K562 (cell line): Measurements from ENCODE around the gene TBC1D25. TPM values are rescaled to one million over a fixed set of nuclear protein-coding genes. Genes with fewer than 3 reads are reported as not detected.

Experiments used
- ATF6 ChIP-seq: sonication (generic); formaldehyde crosslinking; IDR thresholded peaks from 2 replicates; pipeline ENCODE4 v1.4.0; 2020; ENCODE audit warnings: mild to moderate bottlenecking, missing genetic modification reagents
- BACH1 ChIP-seq: fragments of 200-800 bp; sonication (Bioruptor generic); IDR thresholded peaks from 2 replicates; pipeline ENCODE4 v1.6.1; 2016; ENCODE audit warnings: missing genetic modification characterization, missing compliant biosample characterization
- BMI1 ChIP-seq: fragments of 150-350 bp; IDR thresholded peaks from 2 replicates; pipeline ENCODE4 v1.6.1; 2014; ENCODE audit warnings: low read length
- E2F5 ChIP-seq: sonication (generic); formaldehyde crosslinking; IDR thresholded peaks from 2 replicates; pipeline ENCODE4 v1.8.0; 2022; ENCODE audit warnings: mild to moderate bottlenecking, missing genetic modification reagents
- ETV1 ChIP-seq: fragments of 450-650 bp; conservative IDR thresholded peaks from 2 replicates; pipeline ENCODE4 v1.6.1; 2016; ENCODE audit warnings: missing genetic modification characterization, control low read depth, low read depth, missing compliant biosample characterization
- GTF3C2 ChIP-seq: IDR thresholded peaks from 3 replicates; pipeline ENCODE4 v1.6.1; 2011; ENCODE audit warnings: borderline replicate concordance, mild to moderate bottlenecking, moderate library complexity; ENCODE audit not compliant: insufficient read length; ENCODE audit errors: extremely low read depth
- HDAC3 ChIP-seq: fragments of 450-650 bp; IDR thresholded peaks from 2 replicates; pipeline ENCODE4 v1.6.1; 2018; ENCODE audit warnings: borderline replicate concordance, mild to moderate bottlenecking, moderate library complexity; ENCODE audit not compliant: partially characterized antibody
- HMGN3 ChIP-seq: IDR thresholded peaks from 2 replicates; pipeline ENCODE4 v1.6.1; 2011; ENCODE audit warnings: borderline replicate concordance, low read depth, mild to moderate bottlenecking, mixed read lengths, low read length; ENCODE audit not compliant: insufficient read length; ENCODE audit errors: extremely low read depth
- MTF1 ChIP-seq: fragments of 250-450 bp; sonication (Bioruptor Pico); IDR thresholded peaks from 2 replicates; pipeline ENCODE4 v1.9.0; 2021; ENCODE audit warnings: moderate library complexity, mild to moderate bottlenecking, inconsistent platforms, borderline replicate concordance
- NCOR1 ChIP-seq: fragments of 450-650 bp; IDR thresholded peaks from 2 replicates; pipeline ENCODE4 v1.6.1; 2016; ENCODE audit warnings: mild to moderate bottlenecking, moderate library complexity
- NUFIP1 ChIP-seq: fragments of 450-650 bp; IDR thresholded peaks from 2 replicates; pipeline ENCODE4 v1.6.1; 2018; ENCODE audit not compliant: partially characterized antibody
- POLR2H ChIP-seq: IDR thresholded peaks from 2 replicates; pipeline ENCODE4 v1.6.1; 2016; ENCODE audit warnings: missing genetic modification characterization, low read depth, mild to moderate bottlenecking, control low read depth, missing compliant biosample characterization, moderate library complexity
- SP1 ChIP-seq: sonication (generic); formaldehyde crosslinking; IDR thresholded peaks from 2 replicates; pipeline ENCODE4 v1.8.1; 2022; ENCODE audit warnings: mild to moderate bottlenecking, missing genetic modification reagents
- SPI1 ChIP-seq: IDR thresholded peaks from 2 replicates; pipeline ENCODE4 v1.6.1; 2011; ENCODE audit warnings: low read depth, low read length, control low read depth, borderline replicate concordance
- TCF15 ChIP-seq: fragments of 250-450 bp; sonication (Bioruptor Pico); IDR thresholded peaks from 2 replicates; pipeline ENCODE4 v1.8.0; 2022; ENCODE audit warnings: moderate library complexity, mild to moderate bottlenecking, inconsistent platforms
- THRB ChIP-seq: fragments of 450-650 bp; formaldehyde crosslinking; conservative IDR thresholded peaks from 2 replicates; pipeline ENCODE4 v1.4.0; 2022; ENCODE audit warnings: mild to moderate bottlenecking, missing genetic modification characterization
- ZBTB9 ChIP-seq: fragments of 450-650 bp; formaldehyde crosslinking; IDR thresholded peaks from 2 replicates; pipeline ENCODE4 v1.4.0; 2020; ENCODE audit warnings: mild to moderate bottlenecking, moderate library complexity
- polyA plus RNA-seq, 8 experiments: library from polyadenylated mRNA; depleted of rRNA in 4 of 8; stranded (reverse) in 5 of 8; unstranded in 3 of 8; fragments of >200 nt; fragmentation: Nextera tagmentation in 2 of 8; fragmentation: Illumina TruSeq in 1 of 8; extraction: Ambion mirVana in 2 of 8; extraction: Trizol in 1 of 8; gene quantifications; 2 replicates each; pipeline versions ENCODE4 v1.2.1 to v1.2.3, GENCODE V29; 2011 to 2014; ENCODE audit warnings: inconsistent platforms in 1 of 8, missing spikeins in 1 of 8
- total RNA-seq, 7 experiments: library from RNA; depleted of rRNA in 6 of 7; stranded (reverse); fragments of >200 nt in 6 of 7; fragmentation: Illumina TruSeq in 2 of 7; extraction: Trizol in 2 of 7; gene quantifications; 2 replicates each; pipeline versions ENCODE4 v1.2.1 to v1.2.3, GENCODE V29; 2011 to 2021; ENCODE audit warnings: low replicate concordance in 1 of 7

Gene TBC1D25
- total and polyA plus RNA-seq, 9 of the 15 experiments (the other 6 are each of a cell fraction or from before 2014, with no cell fraction given) = 0.62 to 10.6 (median 3.9) TPM

- TF ChIP-seq ATF6 (CRISPR knock-in tag) (0 out of 2 replicates have a peak, but pooled peaks have one; percentile 63), POLR2H (tag) (peak; percentile 17; the same call in 1 of the 2 replicates), MTF1 (no peak), ZBTB9 (CRISPR knock-in tag) (peak; percentile 63; the same call in 1 of the 2 replicates), THRB (no peak), ETV1 (tag) (no peak), HMGN3 (peak; percentile 20), TCF15 (CRISPR knock-in tag) (no peak), NCOR1 (peak; percentile 57), HDAC3 (peak; percentile 73), E2F5 (CRISPR knock-in tag) (no peak), NUFIP1 (no peak), SP1 (CRISPR knock-in tag) (peak; percentile 76), BMI1 (peak; percentile 76), BACH1 (no peak), GTF3C2 (no peak), SPI1 (no peak)
Observed at GRCh38 chrX:48597353-48598264, 58.1 kb downstream of the TBC1D25 start, which contains the start of gene WDR13 (continued).
